Activated T-helper 17 cell treated with anti-CD3 and anti-CD28 coated beads, Interleukin-2, amount 50 U/mL, for 72 hours (primary cell): Measurements from ENCODE around the gene AFF3. TPM values are rescaled to one million over a fixed set of nuclear protein-coding genes. Genes with fewer than 3 reads are reported as not detected.
"Not testable (repeated sequence)": the region's sequence is repeated elsewhere in the genome, so short reads cannot be mapped to it uniquely, and the experiment has no call there.

Source experiments
- ATAC-seq: fragments of 150-1000 bp; cut with Tn5 transposase; replicated peaks from 2 replicates; pipeline ENCODE4 v1.10.0; 2021; ENCODE audit warnings: mild to moderate bottlenecking, moderate library complexity
- H3K27ac Mint-ChIP-seq: one replicate; pipeline ENCODE4 v1.8.0; 2022; ENCODE audit warnings: mixed read lengths
- H3K27me3 Mint-ChIP-seq: one replicate; pipeline ENCODE4 v1.8.0; 2022; ENCODE audit warnings: mixed read lengths
- H3K36me3 Mint-ChIP-seq: one replicate; pipeline ENCODE4 v1.8.0; 2022; ENCODE audit warnings: low read depth, mild to moderate bottlenecking, mixed read lengths
- H3K4me1 Mint-ChIP-seq: one replicate; pipeline ENCODE4 v1.8.0; 2022; ENCODE audit warnings: mixed read lengths
- H3K4me3 Mint-ChIP-seq: one replicate; pipeline ENCODE4 v1.8.0; 2022; ENCODE audit warnings: mild to moderate bottlenecking, mixed read lengths
- H3K9me3 Mint-ChIP-seq: one replicate; pipeline ENCODE4 v1.8.0; 2022; ENCODE audit warnings: mixed read lengths
- total RNA-seq, 2 donors: library from RNA; stranded (reverse); gene quantifications; one replicate each; pipeline ENCODE4 v1.2.3, GENCODE V29; 2022

AFF3 gene
- total RNA-seq, 2 donors from 2014 or later: 0.32 to 0.42 TPM

- Mint-ChIP-seq H3K36me3 (no peaks in the 10 kb centered on the region), H3K9me3 (no peaks in the 10 kb centered on the region), H3K4me3 (no peak overlapping the region), H3K27ac (no peak overlapping the region), H3K4me1 (no peaks in the 10 kb centered on the region), H3K27me3 (peaks cover 12% of the 10 kb centered on the region)
- ATAC-seq: no peak
Observed at GRCh38 chr2:99737537-99737936, 404.9 kb downstream of the AFF3 start.

GRCh38 chr2:99735753-99736152, 406.6 kb downstream of the AFF3 start:
- H3K27ac Mint-ChIP-seq: no peak overlapping the region
- ATAC-seq: no peak
- H3K4me3 Mint-ChIP-seq: no peak overlapping the region
- no peaks in the 10 kb centered on the region for H3K9me3 Mint-ChIP-seq
- H3K4me1 Mint-ChIP-seq: no peaks in the 10 kb centered on the region
- H3K36me3 Mint-ChIP-seq: no peaks in the 10 kb centered on the region
- peaks cover 12% of the 10 kb centered on the region for H3K27me3 Mint-ChIP-seq

GRCh38 chr2:99735314-99735713, 407.1 kb downstream of the AFF3 start:
- not testable (repeated sequence) for H3K36me3 Mint-ChIP-seq, ATAC-seq, H3K9me3 Mint-ChIP-seq, H3K27ac Mint-ChIP-seq, H3K4me1 Mint-ChIP-seq, H3K4me3 Mint-ChIP-seq
- peaks cover 12% of the 10 kb centered on the region for H3K27me3 Mint-ChIP-seq

- no peaks in the 10 kb centered on the region for H3K4me1 Mint-ChIP-seq
- peaks cover 11% of the 10 kb centered on the region for H3K27me3 Mint-ChIP-seq
- ATAC-seq: no peak
- no peaks in the 10 kb centered on the region for H3K9me3 Mint-ChIP-seq
- H3K4me3 Mint-ChIP-seq: no peak overlapping the region
- no peak overlapping the region for H3K27ac Mint-ChIP-seq
- no peaks in the 10 kb centered on the region for H3K36me3 Mint-ChIP-seq
Observed at GRCh38 chr2:99734236-99734635, 408.2 kb downstream of the AFF3 start.

GRCh38 chr2:99729104-99730025, 413.0 kb downstream of the AFF3 start:
- Mint-ChIP-seq H3K4me1 (no peaks in the 10 kb centered on the region), H3K9me3 (no peaks in the 10 kb centered on the region), H3K36me3 (no peaks in the 10 kb centered on the region), H3K27me3 (no peaks in the 10 kb centered on the region), H3K27ac (no peak overlapping the region), H3K4me3 (no peak overlapping the region)
- no peak for ATAC-seq

- Mint-ChIP-seq H3K27me3 (no peaks in the 10 kb centered on the region), H3K9me3 (no peaks in the 10 kb centered on the region), H3K4me1 (no peaks in the 10 kb centered on the region), H3K4me3 (no peak overlapping the region), H3K27ac (no peak overlapping the region), H3K36me3 (no peaks in the 10 kb centered on the region)
- no peak for ATAC-seq
Observed at GRCh38 chr2:99728166-99728565, 414.2 kb downstream of the AFF3 start.

GRCh38 chr2:99727199-99727598, 415.2 kb downstream of the AFF3 start:
- Mint-ChIP-seq H3K36me3 (no peaks in the 10 kb centered on the region), H3K4me1 (no peaks in the 10 kb centered on the region)
- ATAC-seq: no peak

GRCh38 chr2:99726691-99727090, 415.7 kb downstream of the AFF3 start:
- Mint-ChIP-seq H3K9me3 (peaks cover 5% of the 10 kb centered on the region), H3K4me3 (no peak overlapping the region), H3K36me3 (no peaks in the 10 kb centered on the region), H3K4me1 (no peaks in the 10 kb centered on the region), H3K27ac (no peak overlapping the region), H3K27me3 (no peaks in the 10 kb centered on the region)
- no peak for ATAC-seq

More at GRCh38 chr2:99727199-99727598, 415.2 kb downstream of the AFF3 start:
- Mint-ChIP-seq H3K27me3 (no peaks in the 10 kb centered on the region), H3K9me3 (no peaks in the 10 kb centered on the region), H3K4me3 (no peak overlapping the region), H3K27ac (no peak overlapping the region)

GRCh38 chr2:99725820-99726219, 416.6 kb downstream of the AFF3 start:
- Mint-ChIP-seq H3K27me3 (no peaks in the 10 kb centered on the region), H3K27ac (no peak overlapping the region), H3K36me3 (no peaks in the 10 kb centered on the region), H3K4me3 (no peak overlapping the region), H3K4me1 (no peaks in the 10 kb centered on the region), H3K9me3 (peaks cover 7% of the 10 kb centered on the region)
- ATAC-seq: no peak

GRCh38 chr2:99722476-99722875, 419.9 kb downstream of the AFF3 start:
- Mint-ChIP-seq H3K27ac (no peak overlapping the region), H3K27me3 (no peaks in the 10 kb centered on the region), H3K4me3 (no peak overlapping the region), H3K4me1 (no peaks in the 10 kb centered on the region), H3K36me3 (no peaks in the 10 kb centered on the region), H3K9me3 (peaks cover 7% of the 10 kb centered on the region)
- ATAC-seq: no peak

GRCh38 chr2:99719102-99719501, 423.3 kb downstream of the AFF3 start:
- Mint-ChIP-seq H3K36me3 (no peaks in the 10 kb centered on the region), H3K27ac (no peak overlapping the region), H3K27me3 (no peaks in the 10 kb centered on the region), H3K4me1 (no peaks in the 10 kb centered on the region), H3K9me3 (peaks cover 7% of the 10 kb centered on the region), H3K4me3 (no peak overlapping the region)
- ATAC-seq: no peak

- no peak overlapping the region for H3K27ac Mint-ChIP-seq
- ATAC-seq: no peak
- H3K36me3 Mint-ChIP-seq: no peaks in the 10 kb centered on the region
Observed at GRCh38 chr2:99715956-99716355, 426.4 kb downstream of the AFF3 start.

GRCh38 chr2:99714349-99714748, 428.0 kb downstream of the AFF3 start:
- Mint-ChIP-seq H3K4me1 (no peaks in the 10 kb centered on the region), H3K27ac (no peak overlapping the region)

More at GRCh38 chr2:99715956-99716355, 426.4 kb downstream of the AFF3 start:
- no peaks in the 10 kb centered on the region for H3K9me3 Mint-ChIP-seq
- H3K4me3 Mint-ChIP-seq: no peak overlapping the region
- no peaks in the 10 kb centered on the region for H3K4me1 Mint-ChIP-seq
- no peaks in the 10 kb centered on the region for H3K27me3 Mint-ChIP-seq

GRCh38 chr2:99711144-99711543, 431.2 kb downstream of the AFF3 start:
- H3K36me3 Mint-ChIP-seq: no peaks in the 10 kb centered on the region
- H3K9me3 Mint-ChIP-seq: no peaks in the 10 kb centered on the region
- no peak for ATAC-seq
- H3K4me3 Mint-ChIP-seq: no peak overlapping the region
- no peaks in the 10 kb centered on the region for H3K27me3 Mint-ChIP-seq
- H3K4me1 Mint-ChIP-seq: no peaks in the 10 kb centered on the region
- no peak overlapping the region for H3K27ac Mint-ChIP-seq

More at GRCh38 chr2:99714349-99714748, 428.0 kb downstream of the AFF3 start:
- H3K4me3 Mint-ChIP-seq: no peak overlapping the region
- no peaks in the 10 kb centered on the region for H3K36me3 Mint-ChIP-seq
- no peak for ATAC-seq
- H3K9me3 Mint-ChIP-seq: no peaks in the 10 kb centered on the region
- no peaks in the 10 kb centered on the region for H3K27me3 Mint-ChIP-seq

GRCh38 chr2:99710721-99711120, 431.7 kb downstream of the AFF3 start:
- ATAC-seq: no peak
- Mint-ChIP-seq H3K4me3 (no peak overlapping the region), H3K9me3 (no peaks in the 10 kb centered on the region), H3K36me3 (no peaks in the 10 kb centered on the region), H3K27me3 (no peaks in the 10 kb centered on the region), H3K4me1 (no peaks in the 10 kb centered on the region), H3K27ac (no peak overlapping the region)
